Body of pancreas (tissue), 4 donors: Measurements from ENCODE around the gene AUTS2. TPM values are rescaled to one million over a fixed set of nuclear protein-coding genes. Genes with fewer than 3 reads are reported as not detected.
A peak's percentile ranks its signal among the peaks of the same experiment; 100 is the strongest.

ENCODE experiments used
- ATAC-seq: fragments of 150-250 bp; one replicate; pipeline ENCODE4 v1.9.1; 2016
- DNase-seq, 4 donors: peaks; one replicate each; pipeline ENCODE4 v3.0.0-alpha.2; 2019
- H3K27ac ChIP-seq, 4 donors: fragments of 200-600 bp; sonication (generic); 1 replicate in 3 of 4; 2 replicates in 1 of 4; pipeline versions ENCODE4 v1.5.1 to v1.6.1; 2016 to 2019; ENCODE audit warnings: mild to moderate bottlenecking in 1 of 4, mixed read lengths in 1 of 4, moderate library complexity in 1 of 4
- H3K27me3 ChIP-seq, 2 donors: fragments of 200-600 bp; sonication (generic); one replicate each; pipeline ENCODE4 v1.6.0; 2016; ENCODE audit warnings: mild to moderate bottlenecking in 1 of 2
- H3K36me3 ChIP-seq, 2 donors: fragments of 200-600 bp; sonication (generic); replicated peaks in 1 of 2; 2 replicates each; pipeline ENCODE4 v1.5.1; 2016; ENCODE audit warnings: low read depth in 2 of 2; ENCODE audit not compliant: insufficient read depth in 1 of 2
- H3K4me1 ChIP-seq: fragments of 200-600 bp; sonication (generic); one replicate; pipeline ENCODE4 v1.6.0; 2016
- H3K4me3 ChIP-seq, 2 donors: fragments of 200-600 bp; sonication (generic); 1 replicate in 1 of 2; 2 replicates in 1 of 2; pipeline ENCODE4 v1.5.1; 2016 to 2019
- H3K9me3 ChIP-seq, 3 donors: fragments of 200-600 bp; sonication (generic); 1 replicate in 2 of 3; 2 replicates in 1 of 3; pipeline ENCODE4 v1.5.1; 2016
- POLR2A ChIP-seq, 3 donors: fragments of 450-650 bp; IDR thresholded peaks; one replicate each; pipeline ENCODE4 v1.6.1; 2016; ENCODE audit warnings: antibody characterized with exemption in 3 of 3, mild to moderate bottlenecking in 2 of 3
- WGBS, 2 donors: methylation state at CpG; one replicate each; pipeline ENCODE4 v1.1.5; 2017; 5-methylcytosine and 5-hydroxymethylcytosine counted together
- intact Hi-C: fragments of 100-400 bp; cut with DNase I; formaldehyde crosslinking; loops from one replicate; pipeline ENCODE4 v1.15.1; 2023
- total RNA-seq, 2 donors: library from RNA; depleted of rRNA; stranded (reverse); fragments of >200 nt; gene quantifications; one replicate each; pipeline ENCODE4 v1.1.0, GENCODE V29; 2016
- TF ChIP-seq, protein P1 (sequence below), 7 experiments: fragments of 450-650 bp in 4 of 7; fragments of 200-600 bp in 3 of 7; sonication (generic) in 3 of 7; IDR thresholded peaks; one replicate each; pipeline ENCODE4 v1.5.1; 2016 to 2019; ENCODE audit warnings: antibody characterized with exemption in 7 of 7

The AUTS2 gene
- total RNA-seq, 2 donors from 2014 or later, result 11.7 to 18.5 TPM

DNA sequence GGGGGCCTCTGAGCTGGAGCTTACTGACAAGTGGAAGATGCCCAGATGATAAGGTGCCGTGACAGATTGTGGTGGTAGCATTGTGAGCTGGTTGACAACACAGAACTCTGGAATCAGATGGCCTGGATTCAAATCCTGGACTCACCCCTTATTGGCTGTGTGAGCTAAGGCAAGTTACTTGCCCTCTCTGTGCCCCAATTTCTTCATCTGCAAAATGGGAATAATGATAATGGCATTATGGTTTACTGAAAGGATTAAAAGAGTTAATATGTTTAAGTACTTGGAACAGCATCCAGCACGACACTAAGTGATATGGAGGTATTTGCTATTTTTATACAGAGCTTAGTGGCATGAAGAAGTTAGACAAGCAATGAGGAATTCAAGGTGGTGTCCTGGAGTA is 1067.7 kb downstream of the AUTS2 start:
- Histone ChIP-seq H3K27me3 (no peaks in the 10 kb centered on the region), H3K4me1 (peaks cover 11% of the 10 kb centered on the region), H3K27ac (no peak overlapping the region), H3K4me3 (no peak overlapping the region), H3K9me3 (no peaks in the 10 kb centered on the region), H3K36me3 (no peaks in the 10 kb centered on the region)
- 65 to 76% methylated on average over 2 of the region's 2 CpGs for whole genome bisulfite sequencing, 2 donors
- TF ChIP-seq POLR2A (IDR thresholded peaks at IDR 0.05), result no peak
- TF ChIP-seq, protein P1, sequence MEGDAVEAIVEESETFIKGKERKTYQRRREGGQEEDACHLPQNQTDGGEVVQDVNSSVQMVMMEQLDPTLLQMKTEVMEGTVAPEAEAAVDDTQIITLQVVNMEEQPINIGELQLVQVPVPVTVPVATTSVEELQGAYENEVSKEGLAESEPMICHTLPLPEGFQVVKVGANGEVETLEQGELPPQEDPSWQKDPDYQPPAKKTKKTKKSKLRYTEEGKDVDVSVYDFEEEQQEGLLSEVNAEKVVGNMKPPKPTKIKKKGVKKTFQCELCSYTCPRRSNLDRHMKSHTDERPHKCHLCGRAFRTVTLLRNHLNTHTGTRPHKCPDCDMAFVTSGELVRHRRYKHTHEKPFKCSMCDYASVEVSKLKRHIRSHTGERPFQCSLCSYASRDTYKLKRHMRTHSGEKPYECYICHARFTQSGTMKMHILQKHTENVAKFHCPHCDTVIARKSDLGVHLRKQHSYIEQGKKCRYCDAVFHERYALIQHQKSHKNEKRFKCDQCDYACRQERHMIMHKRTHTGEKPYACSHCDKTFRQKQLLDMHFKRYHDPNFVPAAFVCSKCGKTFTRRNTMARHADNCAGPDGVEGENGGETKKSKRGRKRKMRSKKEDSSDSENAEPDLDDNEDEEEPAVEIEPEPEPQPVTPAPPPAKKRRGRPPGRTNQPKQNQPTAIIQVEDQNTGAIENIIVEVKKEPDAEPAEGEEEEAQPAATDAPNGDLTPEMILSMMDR (IDR thresholded peaks at IDR 0.05), result no peak
- DNase-seq, result no peak
- intact Hi-C loops, result no loop called here
- ATAC-seq, result no peak

DNA sequence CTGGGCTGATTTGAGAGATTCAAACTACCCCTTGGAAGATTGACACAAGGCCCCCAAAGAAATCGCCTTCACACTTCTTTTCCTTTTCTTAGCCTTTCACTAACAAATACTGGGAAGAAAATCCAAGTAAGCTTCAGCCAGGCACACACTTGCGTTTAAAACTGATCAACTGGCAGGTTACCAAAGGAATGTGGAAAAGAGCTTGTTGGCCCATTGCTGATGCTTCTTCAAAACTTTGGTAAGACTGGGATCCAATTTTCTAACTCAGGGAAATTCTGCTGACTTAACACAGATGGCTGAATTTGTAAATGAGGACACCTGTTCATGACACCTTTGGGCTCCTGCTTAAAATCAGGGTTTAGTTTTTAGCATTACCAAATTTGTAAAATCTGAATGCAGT is 1069.1 kb downstream of the AUTS2 start:
- H3K4me1 ChIP-seq, result peaks cover 11% of the 10 kb centered on the region
- ATAC-seq, result no peak
- no peak for TF ChIP-seq POLR2A (IDR thresholded peaks at IDR 0.05)
- TF ChIP-seq, protein P1 (IDR thresholded peaks at IDR 0.05), result no peak
- H3K36me3 ChIP-seq, result no peaks in the 10 kb centered on the region
- intact Hi-C loops, result no loop called here
- H3K4me3 ChIP-seq, result no peak overlapping the region
- H3K27ac ChIP-seq, result no peak overlapping the region
- DNase-seq, result no peak
- WGBS, 2 donors, result 55 to 63% methylated on average over 2 of the region's 2 CpGs
- no peaks in the 10 kb centered on the region for H3K9me3 ChIP-seq
- no peaks in the 10 kb centered on the region for H3K27me3 ChIP-seq

GRCh38 chr7:70668606-70669358 is 1070.5 kb downstream of the AUTS2 start:
- no peaks in the 10 kb centered on the region for H3K27me3 ChIP-seq
- peak overlapping the region in 3 of 4 donors; percentile 36 to 73 (median 63) for H3K27ac ChIP-seq
- no peak overlapping the region for H3K4me3 ChIP-seq
- H3K9me3 ChIP-seq, result no peaks in the 10 kb centered on the region
- ATAC-seq (peak; percentile 95), DNase-seq (peak; percentile 47 to 56 (median 52))
- peak in 2 of 3 donors; percentile 38 to 55 for TF ChIP-seq POLR2A (IDR thresholded peaks at IDR 0.05)
- TF ChIP-seq, protein P1 (IDR thresholded peaks at IDR 0.05), result peak in 2 of 7 experiments; percentile 6 to 15
- H3K36me3 ChIP-seq, result no peaks in the 10 kb centered on the region
- peaks cover 11% of the 10 kb centered on the region for H3K4me1 ChIP-seq
- intact Hi-C loops, result no loop called here
- WGBS, 2 donors, result 49 to 59% methylated on average over 16 of the region's 16 CpGs

GRCh38 chr7:70669854-70670253 is 1071.6 kb downstream of the AUTS2 start:
- DNase-seq (no peak), ATAC-seq (no peak)
- Histone ChIP-seq H3K9me3 (no peaks in the 10 kb centered on the region), H3K4me3 (no peak overlapping the region), H3K4me1 (peaks cover 11% of the 10 kb centered on the region), H3K36me3 (no peaks in the 10 kb centered on the region), H3K27me3 (no peaks in the 10 kb centered on the region), H3K27ac (no peak overlapping the region)
- intact Hi-C loops, result no loop called here
- 91 to 92% methylated on average over 8 of the region's 8 CpGs for WGBS, 2 donors
- TF ChIP-seq, protein P1 (IDR thresholded peaks at IDR 0.05), result no peak
- TF ChIP-seq POLR2A (IDR thresholded peaks at IDR 0.05), result no peak

DNA sequence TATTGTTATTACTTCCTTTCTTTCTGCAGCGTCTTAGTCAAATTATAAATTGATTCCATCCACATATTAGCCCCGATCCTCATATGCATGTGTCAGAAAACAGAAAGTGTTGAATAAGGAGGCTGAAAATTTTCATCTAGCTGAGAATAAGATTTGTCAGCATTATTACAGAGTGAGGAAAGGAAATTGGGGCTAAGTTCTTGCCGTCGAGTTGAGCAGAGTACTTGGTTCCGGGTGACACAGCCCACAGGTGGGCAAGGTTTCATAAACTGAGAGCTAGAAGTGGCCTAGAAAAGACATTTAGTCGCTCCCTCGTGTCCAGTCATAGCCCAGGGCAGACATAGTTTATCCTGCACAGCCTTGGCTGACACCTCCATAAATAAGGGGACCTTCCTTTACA is 1072.0 kb downstream of the AUTS2 start:
- intact Hi-C loops, result no loop called here
- peaks cover 11% of the 10 kb centered on the region for H3K4me1 ChIP-seq
- WGBS, 2 donors, result 86 to 88% methylated on average over 7 of the region's 7 CpGs
- H3K4me3 ChIP-seq, result no peak overlapping the region
- no peak for ATAC-seq
- DNase-seq, result no peak
- H3K27ac ChIP-seq, result no peak overlapping the region
- no peaks in the 10 kb centered on the region for H3K27me3 ChIP-seq
- TF ChIP-seq, protein P1 (IDR thresholded peaks at IDR 0.05), result no peak
- no peak for TF ChIP-seq POLR2A (IDR thresholded peaks at IDR 0.05)
- H3K36me3 ChIP-seq, result no peaks in the 10 kb centered on the region
- H3K9me3 ChIP-seq, result no peaks in the 10 kb centered on the region
